HG03432 (cell line): Measurements from ENCODE around the gene CATSPERD.
"Not testable (repeated sequence)": the region's sequence is repeated elsewhere in the genome, so short reads cannot be mapped to it uniquely, and the experiment has no call there.

Source experiments
- ATAC-seq: cut with Tn5 transposase; IDR thresholded peaks from one replicate; pipeline ENCODE4 v1.9.1; 2021; ENCODE audit warnings: mild to moderate bottlenecking, moderate library complexity; ENCODE audit not compliant: unreplicated experiment

CATSPERD gene

GRCh38 chr19:5697022-5697889 lies 23.2 kb upstream of the CATSPERD start:
- no peak for ATAC-seq

- no peak for ATAC-seq
Observed at GRCh38 chr19:5697890-5698634, 22.4 kb upstream of the CATSPERD start.

- ATAC-seq, result no peak
Observed at GRCh38 chr19:5698635-5699422, 21.6 kb upstream of the CATSPERD start.

- no peak for ATAC-seq
Observed at GRCh38 chr19:5700455-5701092, 19.9 kb upstream of the CATSPERD start.

- ATAC-seq, result not testable (repeated sequence)
Observed at GRCh38 chr19:5702053-5702410, 18.4 kb upstream of the CATSPERD start.

- ATAC-seq, result no peak
Observed at GRCh38 chr19:5703819-5704818, 16.3 kb upstream of the CATSPERD start.

GRCh38 chr19:5705552-5705951 lies 14.9 kb upstream of the CATSPERD start:
- ATAC-seq, result no peak

GRCh38 chr19:5706876-5707573 lies 13.4 kb upstream of the CATSPERD start:
- ATAC-seq, result no peak

- ATAC-seq, result no peak
Observed at GRCh38 chr19:5707576-5708575, 12.6 kb upstream of the CATSPERD start.

GRCh38 chr19:5711025-5711424 lies 9.4 kb upstream of the CATSPERD start:
- ATAC-seq, result no peak

GRCh38 chr19:5711713-5712161 lies 8.7 kb upstream of the CATSPERD start:
- no peak for ATAC-seq

GRCh38 chr19:5713228-5713627 lies 7.2 kb upstream of the CATSPERD start:
- ATAC-seq, result no peak

- ATAC-seq, result no peak
Observed at GRCh38 chr19:5714816-5715215, 5.6 kb upstream of the CATSPERD start.

- ATAC-seq, result no peak
Observed at GRCh38 chr19:5717215-5717935, 3.1 kb upstream of the CATSPERD start.

GRCh38 chr19:5718037-5718578 lies 2.3 kb upstream of the CATSPERD start:
- ATAC-seq, result no peak

GRCh38 chr19:5718579-5719273 lies 1.7 kb upstream of the CATSPERD start:
- ATAC-seq, result no peak
